CD4-positive, alpha-beta T cell treated with Interleukin-6 for 4 hours (primary cell): ENCODE results near the gene CXXC1.
A peak's percentile ranks its signal among the peaks of the same experiment; 100 is the strongest.
"Not testable (repeated sequence)": the region's sequence is repeated elsewhere in the genome, so short reads cannot be mapped to it uniquely, and the experiment has no call there.

Experiments
- DNase-seq: peaks from one replicate; pipeline ENCODE4 v3.0.0-alpha.2; 2020; ENCODE audit warnings: mixed read lengths

CXXC1 gene

GRCh38 chr18:50274044-50274442, 13.4 kb downstream of the CXXC1 start:
- DNase-seq, result no peak

GRCh38 chr18:50273203-50274043, 14.1 kb downstream of the CXXC1 start:
- no peak for DNase-seq

- DNase-seq, result no peak
These were observed 14.9 kb downstream of the CXXC1 start for GRCh38 chr18:50272568-50272967.

- DNase-seq, result peak; percentile 85
These were observed 19.3 kb downstream of the CXXC1 start for GRCh38 chr18:50268022-50268747.

GRCh38 chr18:50266248-50266704, 21.2 kb downstream of the CXXC1 start, which contains the start of gene CFAP53:
CFAP53 (minus strand) TSS chr18:50266495; CDS start chr18:50266404, 91 bp downstream.
- peak; percentile 91 for DNase-seq

- no peak for DNase-seq
These were observed 24.5 kb downstream of the CXXC1 start for GRCh38 chr18:50262977-50263376.

- no peak for DNase-seq
These were observed 36.6 kb downstream of the CXXC1 start for GRCh38 chr18:50250935-50251334.

GRCh38 chr18:50249576-50249975, 37.9 kb downstream of the CXXC1 start:
- no peak for DNase-seq

- DNase-seq, result no peak
These were observed 39.9 kb downstream of the CXXC1 start for GRCh38 chr18:50247561-50247960.

GRCh38 chr18:50241768-50242167, 45.7 kb downstream of the CXXC1 start:
- DNase-seq, result not testable (repeated sequence)

- no peak for DNase-seq
These were observed 47.4 kb downstream of the CXXC1 start for GRCh38 chr18:50240080-50240563.

- DNase-seq, result no peak
These were observed 55.1 kb downstream of the CXXC1 start for GRCh38 chr18:50232419-50232818.
